ENCODE data around the gene BTNL8. TPM values are rescaled to one million over a fixed set of nuclear protein-coding genes. Genes with fewer than 3 reads are reported as not detected.
A peak's percentile ranks its signal among the peaks of the same experiment; 100 is the strongest.

BTNL8 gene
- total and polyA plus RNA-seq, 9 donors, result 0.04 to 3.9 (median 0.32) TPM; not detected in 5

GRCh38 chr5:180853121-180853847 is 45.7 kb upstream of the BTNL8 start:
- peaks cover 2 to 28% of the 10 kb centered on the region in 2 donors for H3K9me3 ChIP-seq
- 86 to 91% (median 87%) methylated on average over 13 of the region's 13 CpGs for WGBS, 3 donors
- peaks cover 6% of the 10 kb centered on the region for H3K36me3 ChIP-seq
- DNase-seq, result no peak
- no peak overlapping the region for H3K27ac ChIP-seq
- no peak for TF ChIP-seq POLR2A (IDR thresholded peaks at IDR 0.05)
- TF ChIP-seq CTCF (IDR thresholded peaks at IDR 0.05), result no peak
- TF ChIP-seq EP300 (IDR thresholded peaks at IDR 0.05), result no peak
- no peaks in the 10 kb centered on the region for H3K4me1 ChIP-seq (ENCODE audit: insufficient read depth)
- intact Hi-C loops (cut with DNase I), result no loop called here
- no peaks in the 10 kb centered on the region for H3K27me3 ChIP-seq
- no peak overlapping the region for H3K4me3 ChIP-seq

GRCh38 chr5:180853848-180854176 is 45.1 kb upstream of the BTNL8 start:
- no peak for TF ChIP-seq POLR2A (IDR thresholded peaks at IDR 0.05)
- no peak for TF ChIP-seq EP300 (IDR thresholded peaks at IDR 0.05)
- TF ChIP-seq CTCF (IDR thresholded peaks at IDR 0.05), result no peak
- H3K9me3 ChIP-seq, result peaks cover 2 to 28% of the 10 kb centered on the region in 2 donors
- peaks cover 6% of the 10 kb centered on the region for H3K36me3 ChIP-seq
- no peak overlapping the region for H3K4me3 ChIP-seq
- no peak for DNase-seq
- no peaks in the 10 kb centered on the region for H3K27me3 ChIP-seq
- no peaks in the 10 kb centered on the region for H3K4me1 ChIP-seq (ENCODE audit: insufficient read depth)
- intact Hi-C loops (cut with DNase I), result no loop called here
- WGBS, 3 donors, result 98 to 100% (median 100%) methylated on average over 1 of the region's 1 CpG
- H3K27ac ChIP-seq, result no peak overlapping the region

DNA sequence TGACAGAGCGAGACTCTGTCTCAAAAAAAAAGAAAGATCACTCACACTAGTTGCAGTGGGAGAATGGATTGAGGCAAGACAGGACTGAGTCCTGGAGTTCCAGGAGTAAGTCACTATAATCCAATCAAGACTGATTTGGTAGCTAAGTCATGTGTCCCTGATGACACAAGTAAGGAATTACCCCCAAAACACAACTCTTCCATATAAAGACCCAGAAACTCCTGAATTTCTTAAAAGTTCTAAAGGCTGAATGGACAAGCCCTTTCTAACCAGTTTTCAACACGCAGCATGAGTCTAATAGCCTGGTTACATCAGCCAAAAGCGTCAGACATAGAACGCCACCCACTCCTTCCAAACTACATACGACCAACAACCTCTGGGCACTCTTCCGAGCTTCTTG is 40.4 kb upstream of the BTNL8 start:
- WGBS, 3 donors, result 95 to 99% (median 97%) methylated on average over 6 of the region's 6 CpGs
- Histone ChIP-seq H3K4me3 (no peak overlapping the region), H3K4me1 (ENCODE audit: insufficient read depth) (peaks cover 3% of the 10 kb centered on the region), H3K27me3 (no peaks in the 10 kb centered on the region), H3K27ac (no peak overlapping the region), H3K9me3 (no peaks in the 10 kb centered on the region), H3K36me3 (no peaks in the 10 kb centered on the region)
- intact Hi-C loops (cut with DNase I), result no loop called here
- TF ChIP-seq EP300 (IDR thresholded peaks at IDR 0.05) (no peak), POLR2A (IDR thresholded peaks at IDR 0.05) (no peak), CTCF (IDR thresholded peaks at IDR 0.05) (no peak)
- no peak for DNase-seq

DNA sequence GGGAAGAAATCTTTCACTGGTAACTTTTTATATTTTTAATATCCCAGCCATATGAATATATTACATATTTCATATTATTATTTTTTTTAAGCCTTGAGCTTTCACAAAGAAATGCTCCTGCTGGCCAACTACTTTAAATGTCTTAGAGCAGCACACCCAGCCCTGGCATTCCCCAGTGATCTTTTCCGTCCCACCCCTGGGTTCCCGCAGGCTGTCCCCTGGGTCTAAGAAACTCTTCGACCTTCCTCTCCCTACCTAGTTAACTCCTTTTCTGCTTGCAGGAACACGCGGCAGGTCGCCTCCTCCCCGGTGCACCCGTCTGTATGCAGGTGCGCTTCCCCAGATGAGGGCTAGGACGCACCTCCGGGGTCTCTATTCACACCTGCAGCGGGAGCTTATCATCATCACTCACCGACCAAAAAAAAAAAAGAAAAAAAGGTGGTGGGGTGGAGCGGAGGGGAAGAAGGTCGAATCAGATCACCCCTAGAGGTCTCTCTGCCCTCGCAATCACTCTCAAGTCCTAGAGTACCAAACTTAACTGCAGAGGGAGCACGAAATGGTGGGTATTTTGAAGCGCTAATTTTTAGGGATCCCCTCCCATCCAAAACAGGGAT is 38.6 kb upstream of the BTNL8 start:
- Histone ChIP-seq H3K27ac (peak overlapping the region; percentile 64 to 77), H3K4me3 (peak overlapping the region; percentile 80), H3K4me1 (ENCODE audit: insufficient read depth) (peaks cover 3% of the 10 kb centered on the region), H3K36me3 (no peaks in the 10 kb centered on the region), H3K27me3 (no peaks in the 10 kb centered on the region), H3K9me3 (no peaks in the 10 kb centered on the region)
- peak in 2 of 5 donors; percentile 27 to 31 for DNase-seq
- TF ChIP-seq POLR2A (IDR thresholded peaks at IDR 0.05) (no peak), EP300 (IDR thresholded peaks at IDR 0.05) (no peak), CTCF (IDR thresholded peaks at IDR 0.05) (no peak)
- intact Hi-C loops (cut with DNase I), result loop anchor here in 2 of 4 donors (5.0 to 10.0 kb wide), 3 partner anchors 58 to 296 kb away; partner anchors contain the start of gene MGAT1 (in 1 of the 2)
- 1 to 2% (median 1%) methylated on average over 18 of the region's 18 CpGs for WGBS, 3 donors
